GM18499 (cell line): ENCODE data around the gene CFAP74.
"Not testable (repeated sequence)": the region's sequence is repeated elsewhere in the genome, so short reads cannot be mapped to it uniquely, and the experiment has no call there.

Experiments used
- ATAC-seq: cut with Tn5 transposase; IDR thresholded peaks from one replicate; pipeline ENCODE4 v1.9.1; 2021; ENCODE audit warnings: moderate number of reproducible peaks; ENCODE audit not compliant: insufficient read depth, unreplicated experiment

Gene CFAP74

DNA sequence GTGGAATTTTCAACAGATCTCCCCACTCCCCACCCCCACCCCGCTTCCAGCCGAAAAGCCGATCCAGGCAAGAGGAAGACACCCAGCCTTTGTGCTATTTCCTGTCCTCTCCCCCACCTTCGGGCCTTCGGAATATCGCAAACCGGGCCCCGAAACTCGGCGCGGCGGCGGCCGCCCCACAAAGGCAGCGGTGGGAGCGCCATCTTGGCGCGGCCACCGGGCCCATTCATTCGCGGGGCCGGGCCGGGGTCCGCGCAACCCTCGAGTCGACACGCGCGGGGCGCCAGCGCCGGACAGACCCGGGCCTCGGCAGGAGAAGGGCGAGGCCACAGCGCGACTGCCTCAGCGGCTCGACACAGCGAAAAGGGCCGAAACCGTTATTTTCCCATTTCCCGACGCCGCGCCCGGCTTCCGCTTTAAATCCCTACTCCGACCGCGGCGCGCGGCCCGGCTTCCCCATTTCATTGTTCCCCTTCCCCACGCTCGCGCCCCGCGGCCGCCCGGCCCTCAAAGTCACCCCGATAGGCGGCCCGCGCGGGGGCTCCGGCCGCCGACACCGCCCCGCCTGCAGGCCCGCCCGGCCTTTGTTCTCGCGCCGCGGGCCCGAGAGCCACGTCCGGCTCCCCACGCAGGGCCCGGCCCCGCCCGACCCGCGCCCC is 113.6 kb downstream of the CFAP74 start:
- ATAC-seq, result no peak

DNA sequence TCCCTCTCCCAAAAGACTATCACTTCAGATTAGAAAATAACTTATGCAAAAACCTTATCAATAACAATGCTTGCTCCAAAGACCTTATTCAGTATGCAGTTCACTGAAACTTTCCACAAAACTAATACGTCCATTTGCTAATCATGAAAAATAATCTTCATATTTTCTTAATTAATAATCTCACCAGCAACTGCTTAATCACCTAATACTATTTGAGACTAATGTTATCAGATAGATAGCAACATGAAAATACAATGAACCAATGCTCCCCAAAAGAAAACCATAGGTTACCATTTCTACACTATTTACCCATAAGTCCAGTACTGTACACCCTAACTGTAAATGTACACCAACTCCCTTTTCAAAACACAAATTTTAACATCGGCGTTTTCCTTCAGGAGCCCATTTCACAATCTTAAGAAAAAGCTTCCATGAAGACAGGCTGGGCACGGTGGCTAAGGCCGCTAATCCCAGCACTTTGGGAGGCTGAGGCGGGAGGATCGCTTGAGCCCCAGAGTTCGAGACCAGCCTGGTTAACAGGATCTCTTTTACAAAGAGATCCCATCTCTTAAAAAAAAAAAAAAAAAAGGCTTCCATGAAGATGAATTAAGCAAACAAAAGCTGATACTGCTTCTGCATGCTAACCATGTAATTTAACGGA is 114.4 kb downstream of the CFAP74 start:
- ATAC-seq, result no peak

DNA sequence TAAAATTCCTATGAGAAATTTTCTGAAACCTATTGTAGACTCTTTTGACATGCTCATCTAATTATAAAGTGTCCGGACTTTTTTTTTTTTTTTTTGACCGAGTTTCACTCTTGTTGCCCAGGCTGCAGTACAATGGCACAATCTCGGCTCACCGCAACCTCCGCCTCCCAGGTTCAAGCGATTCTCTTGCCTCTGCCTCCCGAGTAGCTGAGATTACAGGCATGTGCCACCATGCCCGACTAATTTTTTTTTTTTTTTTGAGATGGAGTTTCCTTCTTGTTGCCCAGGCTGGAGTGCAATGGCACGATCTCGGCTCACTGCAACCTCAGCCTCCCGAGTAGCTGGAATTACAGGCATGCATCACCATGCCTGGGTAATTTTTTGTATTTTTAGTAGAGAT is 119.7 kb downstream of the CFAP74 start:
- ATAC-seq, result not testable (repeated sequence)

DNA sequence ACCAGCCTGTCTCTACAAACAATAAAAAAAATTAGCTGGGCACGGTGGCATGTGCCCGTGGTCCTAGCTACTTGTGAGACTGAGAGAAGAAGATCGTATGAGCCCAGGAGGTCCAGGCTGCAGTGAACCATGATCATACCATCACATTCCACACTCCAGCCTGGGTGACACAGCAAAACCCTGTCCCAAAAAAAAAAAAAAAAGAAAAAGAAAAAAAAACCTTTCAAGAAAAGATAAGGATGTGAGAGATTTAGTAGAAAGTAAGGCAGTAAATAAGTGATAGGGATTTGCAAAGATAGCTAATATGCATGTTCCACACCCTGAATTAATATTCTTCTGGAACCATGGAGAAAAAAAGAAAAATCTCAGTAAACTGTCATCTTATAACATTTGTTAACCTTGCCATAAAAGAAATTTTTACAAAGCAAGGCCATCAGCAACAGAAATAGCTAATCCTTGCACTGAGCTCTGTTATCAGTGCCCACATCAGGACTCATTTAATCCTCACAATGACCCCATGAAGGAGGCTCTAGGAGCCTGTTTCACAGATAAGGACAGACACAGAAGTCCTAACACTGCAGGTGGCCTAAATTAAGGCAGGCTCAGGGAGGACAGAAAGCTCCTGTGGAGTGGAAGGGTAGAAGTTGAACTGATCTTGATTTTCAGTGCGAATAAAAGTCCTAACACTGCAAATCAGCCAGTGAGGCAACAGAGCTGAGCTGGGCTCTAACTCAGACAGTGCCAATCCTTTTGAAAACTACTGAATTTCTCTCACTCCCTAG is 120.3 kb downstream of the CFAP74 start:
- no peak for ATAC-seq

DNA sequence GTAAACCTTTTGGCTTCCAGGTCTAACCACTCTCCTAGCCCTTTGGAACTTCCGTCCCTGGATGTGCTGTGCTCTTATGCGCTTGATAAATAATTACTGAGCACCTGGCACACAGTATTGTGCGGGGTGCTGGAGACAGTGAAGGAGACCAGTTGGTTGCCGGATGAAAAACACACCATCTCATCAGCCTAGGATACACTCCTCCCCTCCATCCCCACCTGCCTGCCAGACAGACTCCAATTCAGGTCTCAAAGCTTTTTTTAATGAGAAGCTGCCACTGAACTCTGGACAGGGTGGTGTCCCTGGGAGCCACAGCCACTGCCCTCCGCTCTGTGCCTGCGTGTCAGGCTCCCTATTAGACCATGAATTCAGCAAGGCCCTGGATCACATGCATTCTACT is 121.9 kb downstream of the CFAP74 start:
- ATAC-seq, result no peak

DNA sequence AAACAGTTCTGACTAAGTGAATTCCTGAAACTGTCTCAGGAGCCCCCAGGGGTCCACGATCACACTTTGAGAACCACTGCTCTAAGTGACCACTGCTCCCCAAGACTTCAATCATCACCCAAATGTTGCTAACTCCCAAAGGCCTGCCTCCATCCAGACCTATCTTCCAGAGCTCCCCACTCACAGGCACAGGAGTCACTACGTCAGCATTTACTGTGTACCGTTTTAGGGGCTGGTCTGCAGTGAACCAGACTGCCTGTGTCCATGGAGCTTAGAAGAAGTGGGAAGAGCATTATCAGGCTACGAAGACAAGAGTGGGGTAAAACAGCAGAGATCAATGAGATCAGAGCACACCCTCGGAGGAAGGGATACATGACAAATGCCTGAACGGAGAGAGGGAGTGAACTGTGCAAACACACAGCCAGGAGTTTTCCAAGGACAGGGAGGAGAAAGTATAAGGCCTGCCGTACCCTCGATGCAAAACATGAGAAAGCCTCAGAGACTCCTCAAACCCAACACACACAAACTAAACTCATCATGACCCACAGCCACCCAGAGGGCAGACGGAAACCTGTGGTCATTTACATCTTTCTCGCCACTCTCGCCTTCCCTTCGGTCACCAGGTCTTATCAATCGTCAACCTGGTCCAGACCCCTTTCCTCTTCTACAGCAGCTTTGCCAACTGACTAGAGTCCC is 122.8 kb downstream of the CFAP74 start:
- ATAC-seq, result no peak

DNA sequence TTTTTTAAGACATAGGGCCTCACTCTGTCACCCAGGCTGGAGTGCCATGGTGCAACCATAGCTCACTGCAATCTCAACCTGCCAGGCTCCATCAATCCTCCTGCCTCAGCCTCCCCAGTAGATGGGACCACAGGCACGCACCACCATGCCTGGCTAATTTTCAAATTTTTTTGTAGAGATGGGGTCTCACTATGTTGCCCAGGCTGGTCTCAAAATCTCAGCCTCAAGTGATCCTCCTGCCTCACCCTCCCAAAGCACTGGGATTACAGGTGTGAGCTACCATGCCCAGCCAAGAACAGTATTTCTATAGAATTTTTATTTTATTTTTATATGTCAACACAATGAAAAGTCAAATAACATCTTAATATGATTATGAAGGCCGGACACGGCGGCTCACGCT is 123.6 kb downstream of the CFAP74 start:
- ATAC-seq, result no peak

DNA sequence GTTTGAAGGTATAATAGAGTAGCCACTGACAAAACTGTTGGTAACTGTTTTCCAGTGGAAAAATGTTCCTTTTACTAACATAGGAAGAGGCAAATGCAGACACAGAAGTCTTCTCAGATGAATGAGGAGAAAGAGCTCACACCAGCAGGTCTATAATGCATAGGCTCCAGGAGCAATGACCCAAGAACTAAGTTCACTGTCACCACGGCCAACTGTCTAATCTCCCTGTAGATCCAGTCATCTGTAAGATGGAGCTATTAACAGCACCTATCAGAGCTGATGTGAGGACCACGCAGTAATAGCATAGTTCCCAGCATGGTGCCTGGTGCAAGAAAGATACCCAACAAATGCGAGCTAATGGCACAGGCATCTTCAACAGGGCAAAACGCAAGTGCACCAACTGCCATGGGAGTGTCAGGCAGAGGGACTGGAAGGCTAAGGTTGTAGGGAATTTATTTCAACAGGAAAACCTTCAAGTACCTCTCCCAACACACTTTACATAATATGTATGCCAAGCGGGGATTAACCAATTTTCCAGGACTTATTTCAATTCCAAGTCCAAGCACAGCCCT is 125.6 kb downstream of the CFAP74 start:
- ATAC-seq, result no peak

DNA sequence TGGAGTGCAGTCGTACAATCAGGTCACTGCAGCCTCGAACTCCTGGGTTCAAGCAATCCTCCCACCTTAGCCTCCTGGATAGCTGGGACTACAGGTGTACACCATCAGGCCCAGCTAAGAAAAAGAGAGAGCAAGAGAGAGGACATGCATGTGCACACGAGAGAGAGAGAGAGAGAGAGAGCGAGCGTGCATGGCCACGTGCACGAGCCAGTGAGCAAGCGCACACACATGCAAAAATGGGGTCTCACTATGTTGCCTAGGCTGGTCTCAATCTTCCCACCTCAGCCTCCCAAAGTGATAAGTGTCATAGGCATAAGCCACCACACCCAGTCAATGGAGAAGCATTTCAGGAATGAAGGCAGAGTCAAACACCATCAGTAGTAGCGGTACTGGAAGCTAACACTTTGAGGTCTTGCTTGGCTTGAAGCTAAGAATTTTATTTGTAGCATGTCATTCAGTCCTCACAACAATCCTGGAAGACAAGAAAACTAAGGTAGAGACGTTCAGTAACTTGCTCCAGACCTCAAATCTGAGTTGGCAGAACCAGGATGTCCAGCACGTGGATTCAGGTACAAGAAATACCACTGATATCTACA is 127.2 kb downstream of the CFAP74 start:
- no peak for ATAC-seq

DNA sequence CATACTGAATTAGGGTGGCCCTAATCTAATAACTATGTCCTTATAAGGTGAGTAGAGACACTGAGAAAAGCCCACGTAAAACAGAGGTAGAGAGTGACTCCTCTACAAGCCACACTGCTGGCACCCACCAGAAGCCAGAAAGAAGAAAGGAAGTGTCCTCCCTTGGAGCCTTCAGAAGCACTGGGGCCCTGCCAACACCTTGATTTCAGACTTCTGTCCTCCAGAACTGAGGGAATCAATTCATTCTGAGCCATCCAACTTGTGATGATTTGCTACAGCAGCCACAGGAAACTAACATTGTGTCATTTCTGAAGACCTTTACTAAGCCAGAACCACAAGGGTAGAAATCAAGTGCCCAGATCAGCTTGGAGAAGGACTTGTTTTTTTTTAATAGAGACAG is 127.7 kb downstream of the CFAP74 start:
- no peak for ATAC-seq

DNA sequence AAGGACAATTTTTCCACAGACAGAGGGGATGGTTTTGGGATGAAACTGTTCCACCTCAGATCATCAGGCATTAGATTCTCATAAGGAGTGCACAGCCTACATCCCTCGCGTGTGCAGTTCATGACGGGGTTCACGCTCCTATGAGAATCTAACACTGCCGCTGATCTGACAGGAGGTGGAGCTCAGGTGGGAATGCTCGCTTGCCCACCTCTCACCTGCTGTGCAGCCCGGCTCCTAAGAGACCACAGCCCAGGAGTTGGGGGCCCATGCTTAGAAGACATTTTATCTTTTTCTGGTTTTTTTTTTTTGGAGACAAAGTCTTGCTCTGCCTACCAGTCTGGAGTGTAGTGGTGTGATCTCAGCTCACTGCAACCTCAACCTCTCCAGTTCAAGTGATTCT is 128.7 kb downstream of the CFAP74 start:
- ATAC-seq, result no peak

DNA sequence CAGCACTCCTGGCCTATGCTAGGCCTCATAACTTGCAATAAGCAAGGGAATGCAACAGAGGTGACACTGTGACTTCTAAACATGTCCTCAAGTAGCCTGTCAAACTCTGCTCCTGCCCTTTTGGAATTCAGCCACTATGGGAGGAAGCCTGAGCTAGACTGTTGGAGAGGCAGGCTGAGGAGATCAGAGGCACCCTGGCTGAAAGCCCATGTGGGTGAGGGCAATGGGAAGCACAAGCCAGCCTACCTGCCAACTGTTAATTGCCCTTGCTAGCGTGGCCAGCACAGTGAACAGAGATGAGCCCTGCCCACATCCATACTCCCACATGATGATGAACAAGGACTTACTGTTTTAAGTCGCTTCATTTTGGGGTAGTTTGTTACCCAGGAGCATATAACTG is 130.4 kb downstream of the CFAP74 start:
- ATAC-seq, result no peak

DNA sequence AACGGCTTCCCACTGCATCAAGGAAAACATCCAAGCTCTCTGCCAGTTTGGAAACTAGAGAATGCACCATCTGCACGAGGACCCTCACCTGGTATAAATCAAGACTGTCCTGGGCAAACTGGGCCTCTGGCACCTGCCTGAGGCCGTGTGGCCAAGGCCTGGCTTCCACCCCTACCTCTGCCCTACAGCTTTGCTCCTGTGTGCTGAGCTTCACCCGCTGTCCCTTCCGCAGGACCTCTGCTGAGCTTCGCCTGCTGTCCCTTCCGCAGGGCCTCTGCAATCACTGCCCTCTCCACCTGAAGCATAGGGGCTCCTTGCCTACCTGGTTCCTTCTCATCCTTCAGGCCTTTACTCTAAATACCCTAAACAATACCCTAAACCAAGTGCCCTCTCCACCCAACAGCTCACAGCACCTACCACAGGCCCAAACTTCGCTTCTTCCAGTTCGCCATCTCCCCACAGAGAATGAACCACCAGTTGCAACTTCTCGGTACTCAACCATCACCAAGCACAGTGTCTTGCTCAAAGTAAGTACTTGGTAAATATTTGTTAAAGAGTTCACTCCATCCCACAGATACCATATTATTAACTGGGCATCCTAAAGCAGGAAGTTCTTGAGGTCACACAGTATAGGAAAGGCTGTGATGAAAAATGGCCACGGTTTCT is 131.1 kb downstream of the CFAP74 start:
- ATAC-seq, result no peak
